Measurements from ENCODE around the gene PGAM2. TPM values are rescaled to one million over a fixed set of nuclear protein-coding genes. Genes with fewer than 3 reads are reported as not detected.

The PGAM2 gene
- total RNA-seq, 1 experiment from 2014 or later = 0.27 TPM

GRCh38 chr7:44060948-44061644, 4.3 kb downstream of the PGAM2 start (continued):
- no peak for TF ChIP-seq SRF (IDR thresholded peaks at IDR 0.05; ENCODE audit: low read depth)
- TF ChIP-seq RAD21 (IDR thresholded peaks at IDR 0.05; ENCODE audit: low read depth) = no peak
- no peak for TF ChIP-seq POLR2A (IDR thresholded peaks at IDR 0.05; ENCODE audit: borderline replicate concordance, extremely low read depth, insufficient read depth, insufficient read length)
- no peak for TF ChIP-seq FOSL1 (IDR thresholded peaks at IDR 0.05; ENCODE audit: low read depth)
- TF ChIP-seq, protein P1, sequence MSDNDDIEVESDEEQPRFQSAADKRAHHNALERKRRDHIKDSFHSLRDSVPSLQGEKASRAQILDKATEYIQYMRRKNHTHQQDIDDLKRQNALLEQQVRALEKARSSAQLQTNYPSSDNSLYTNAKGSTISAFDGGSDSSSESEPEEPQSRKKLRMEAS (IDR thresholded peaks at IDR 0.05) = no peak
- no peak for TF ChIP-seq EZH2phosphoT487 (IDR thresholded peaks at IDR 0.05; ENCODE audit: borderline replicate concordance)
- no peak for TF ChIP-seq SP1 (IDR thresholded peaks at IDR 0.05; ENCODE audit: low read depth)

- Histone ChIP-seq H3K4me2 (ENCODE audit: low read length) (no peak overlapping the region), H3K27me3 (ENCODE audit: insufficient read depth, low read length) (no peaks in the 10 kb centered on the region), H2AFZ (ENCODE audit: low read depth, low read length, poor library complexity, severe bottlenecking) (no peak overlapping the region), H4K20me1 (ENCODE audit: insufficient read depth) (no peaks in the 10 kb centered on the region), H3K27ac (ENCODE audit: low read depth, low read length) (no peak overlapping the region), H3K9ac (ENCODE audit: low read length) (no peak overlapping the region), H3K4me3 (replicated peaks in 1 of 2; ENCODE audit: low read depth in 1 of 2, low read length in 2 of 2) (no peak overlapping the region), H3K9me2 (ENCODE audit: insufficient read depth) (no peaks in the 10 kb centered on the region), H3K79me2 (ENCODE audit: insufficient read depth, low read length) (no peaks in the 10 kb centered on the region), H3K9me3 (ENCODE audit: control insufficient read depth in 1 of 2, insufficient read depth in 1 of 2, low read depth in 1 of 2, low read length in 2 of 2) (no peaks in the 10 kb centered on the region), H3K4me1 (ENCODE audit: control insufficient read depth in 1 of 2, insufficient read depth in 2 of 2, low read length in 2 of 2) (no peaks in the 10 kb centered on the region), H3K36me3 (ENCODE audit: control insufficient read depth in 1 of 2, insufficient read depth in 2 of 2, low read length in 2 of 2) (peaks cover 27 to 43% of the 10 kb centered on the region in 2 experiments)
- no peak for DNase-seq (ENCODE audit: low read depth, low spot score)
- ATAC-seq = no peak
- ChIA-PET CTCF (no interaction called here), POLR2A (no interaction called here), RAD21 (ENCODE audit: low non-redundant PET in 1 of 2, low total read pairs in 2 of 2, uncharacterized antibody in 2 of 2, unreplicated experiment in 2 of 2) (no interaction called here)
- no TSS peak for BruUV-seq (replicated peaks)
- intact Hi-C loops (cut with micrococcal nuclease) = no loop called here
- TF ChIP-seq POLR2AphosphoS5 (IDR thresholded peaks at IDR 0.05; ENCODE audit: low read depth, low read length) (no peak), CTCF (IDR thresholded peaks at IDR 0.05 in 2 of 3, conservative IDR thresholded peaks at IDR 0.05 in 1 of 3; ENCODE audit: borderline replicate concordance in 1 of 3, insufficient read depth in 1 of 3, low read depth in 2 of 3, low read length in 2 of 3) (no peak), SRF (IDR thresholded peaks at IDR 0.05; ENCODE audit: low read depth) (no peak), REST (IDR thresholded peaks at IDR 0.05; ENCODE audit: low read depth) (no peak), EZH2phosphoT487 (IDR thresholded peaks at IDR 0.05; ENCODE audit: borderline replicate concordance) (no peak), YY1 (IDR thresholded peaks at IDR 0.05; ENCODE audit: extremely low read depth, insufficient replicate concordance, low read depth, low read length) (no peak), SP1 (IDR thresholded peaks at IDR 0.05; ENCODE audit: low read depth) (no peak), JUND (IDR thresholded peaks at IDR 0.05) (no peak), CBX3 (IDR thresholded peaks at IDR 0.05; ENCODE audit: low read depth) (no peak), ZFX (IDR thresholded peaks at IDR 0.05) (no peak), ZNF274 (IDR thresholded peaks at IDR 0.05; ENCODE audit: low read depth, low read length) (no peak), RAD21 (IDR thresholded peaks at IDR 0.05; ENCODE audit: low read depth) (no peak), ELF1 (IDR thresholded peaks at IDR 0.05; ENCODE audit: borderline replicate concordance, low read depth) (no peak)
- TF ChIP-seq, protein P1 (IDR thresholded peaks at IDR 0.05) = no peak
Measured at GRCh38 chr7:44060091-44060947, 5.0 kb downstream of the PGAM2 start.

Measured in HCT116 (cell line).